ENCODE data around the gene SLC13A3.
A peak's percentile ranks its signal among the peaks of the same experiment; 100 is the strongest.

Gene SLC13A3

DNA sequence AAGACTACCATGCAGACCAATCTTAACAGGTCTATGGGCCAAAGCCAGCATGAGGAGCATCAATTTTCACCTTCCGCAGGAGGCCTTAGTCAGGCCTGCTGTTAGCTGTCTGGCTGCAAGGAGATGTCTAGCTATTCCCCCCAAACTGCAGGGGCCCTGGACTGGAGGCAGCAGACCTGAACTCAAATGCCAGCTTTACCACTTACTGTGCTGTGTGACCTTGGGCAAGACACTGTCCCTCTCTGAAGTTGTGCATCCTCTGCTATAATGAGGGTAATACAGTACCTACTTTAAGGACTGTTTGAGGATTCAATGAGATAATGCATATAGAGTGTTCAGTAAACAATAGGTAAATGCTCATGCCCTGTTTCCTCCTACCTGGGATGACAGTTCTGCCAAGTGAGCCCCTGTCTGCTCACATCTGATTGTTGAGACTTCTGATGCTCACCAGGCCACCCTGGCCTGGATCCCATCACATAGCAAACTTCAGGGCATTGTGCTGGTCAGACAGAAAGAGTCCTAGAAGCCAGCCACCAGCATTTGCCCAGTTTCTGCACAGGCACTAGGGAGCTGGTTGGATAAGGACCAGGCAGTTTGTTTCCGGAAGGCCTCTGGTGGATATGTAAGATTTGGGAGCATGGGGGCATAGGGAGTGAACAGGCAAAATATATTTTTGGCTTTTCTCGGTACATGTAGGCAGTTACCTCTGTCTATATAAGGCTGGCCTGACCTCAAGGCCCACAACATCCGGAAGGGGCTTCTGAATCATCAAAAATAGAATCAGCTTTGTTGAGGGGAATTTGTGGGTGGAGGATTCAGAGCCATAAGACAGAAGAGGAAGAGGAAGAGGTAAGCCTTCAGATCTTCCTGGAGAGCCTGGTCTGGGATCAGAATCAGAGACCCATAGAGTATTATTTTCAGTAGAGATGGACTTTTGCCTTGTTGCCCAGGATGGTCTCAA, 98.5 kb downstream of the SLC13A3 start:
- DNase-seq: no peak

DNA sequence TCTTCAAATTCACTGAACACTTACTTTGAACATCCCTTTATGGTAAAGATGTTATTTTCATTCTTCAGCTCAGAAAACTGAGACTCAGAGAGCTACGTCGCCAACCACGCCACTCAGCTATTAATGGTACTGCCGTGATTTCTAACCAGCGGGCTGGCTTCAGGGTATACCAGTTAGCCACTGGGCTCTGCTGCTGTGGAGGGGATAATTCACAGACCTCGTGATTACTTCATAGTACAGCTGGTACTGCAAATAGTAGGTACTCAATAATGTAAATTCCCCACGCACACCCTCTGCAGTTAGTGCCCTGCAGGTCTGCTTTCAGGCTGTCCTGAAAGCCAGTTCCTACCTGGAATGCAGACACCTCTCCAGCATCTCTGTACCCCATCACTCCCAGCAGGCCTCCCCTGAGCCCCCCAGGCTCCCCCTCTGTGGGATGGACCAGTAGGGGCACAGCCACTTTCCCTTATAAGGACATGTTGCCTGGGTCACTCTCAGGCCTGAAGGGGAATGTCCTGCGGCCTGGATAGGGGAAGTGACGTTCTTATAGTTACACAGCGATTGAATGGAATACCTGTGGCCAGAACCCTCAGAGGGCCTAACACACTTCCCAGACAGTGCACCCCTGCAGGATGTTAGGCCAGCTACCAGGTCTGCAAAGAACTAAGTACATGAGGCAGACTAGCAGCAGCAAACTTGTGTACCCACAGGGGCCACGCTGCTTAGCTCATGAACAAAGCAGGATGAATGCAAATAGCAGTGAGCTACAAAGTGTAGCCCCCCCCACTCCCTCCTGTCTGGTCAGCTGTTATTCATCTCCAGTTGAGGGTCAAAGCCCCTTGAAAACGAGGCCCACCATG, 99.5 kb downstream of the SLC13A3 start:
- DNase-seq: no peak

DNA sequence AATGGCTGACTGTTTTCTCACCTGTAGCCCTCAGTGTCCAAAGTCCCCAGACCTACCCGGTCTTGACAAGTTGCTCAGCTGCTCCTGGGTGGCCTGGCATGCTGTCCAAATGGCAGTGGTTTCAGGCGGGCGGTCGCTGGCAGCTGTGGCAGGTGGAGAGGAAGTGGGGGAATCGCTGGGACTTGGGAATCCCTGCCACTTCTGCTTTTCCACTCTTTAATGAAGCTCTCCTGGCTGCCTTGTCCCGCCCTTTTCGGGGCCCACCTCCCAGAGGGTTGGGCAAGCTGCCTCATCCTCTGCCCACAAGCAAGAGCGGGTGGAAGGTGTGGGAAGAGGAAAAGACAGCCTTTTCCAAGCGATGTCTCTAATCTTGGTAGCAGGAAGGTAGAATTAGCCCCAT, 100.8 kb downstream of the SLC13A3 start, which contains the start of gene OCSTAMP:
Gene OCSTAMP (minus strand): TSS at position 194 of the 400 bp plus-strand sequence. CDS start 94 bp downstream, at position 100.
- DNase-seq: no peak

DNA sequence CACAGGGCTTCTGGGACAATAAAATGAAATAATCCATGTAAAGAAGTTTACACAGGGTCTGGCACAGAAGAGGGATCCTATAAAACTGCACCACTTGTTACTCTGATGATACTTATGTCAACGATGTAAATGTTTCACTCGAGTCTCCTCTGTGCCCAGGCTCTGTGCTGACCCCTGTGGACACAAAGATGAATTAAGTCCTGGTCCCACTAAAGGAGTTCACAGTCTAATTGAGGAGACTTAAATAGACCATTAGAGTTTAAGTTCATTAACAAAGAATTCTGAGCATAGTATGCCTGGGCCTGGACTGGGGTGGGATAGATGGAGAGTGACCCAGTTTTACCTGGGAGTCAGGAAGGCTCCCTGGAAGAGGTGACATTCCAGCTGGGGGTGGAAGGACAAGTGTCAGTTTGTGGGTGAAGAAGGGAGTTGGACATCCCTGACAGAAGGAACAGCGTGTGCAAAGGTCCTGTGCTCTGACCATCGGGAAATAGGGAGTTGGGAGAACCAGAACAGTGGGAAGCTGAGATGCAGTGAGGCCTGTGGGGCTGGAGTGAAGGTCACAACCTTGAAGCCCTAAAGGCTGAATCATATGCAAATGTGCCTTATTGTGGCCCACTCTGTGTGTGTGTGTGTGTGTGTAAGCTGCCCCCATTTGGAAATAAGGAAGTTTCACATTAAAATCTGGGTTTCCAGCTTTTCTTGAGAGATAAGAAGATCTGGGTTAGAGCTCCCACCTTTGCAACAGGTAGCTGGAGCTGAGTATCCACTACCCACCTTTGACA, 101.9 kb downstream of the SLC13A3 start:
- no peak for DNase-seq

GRCh38 chr20:46548688-46549087, 102.6 kb downstream of the SLC13A3 start:
- DNase-seq: no peak

GRCh38 chr20:46547995-46548394, 103.3 kb downstream of the SLC13A3 start:
- DNase-seq: no peak

DNA sequence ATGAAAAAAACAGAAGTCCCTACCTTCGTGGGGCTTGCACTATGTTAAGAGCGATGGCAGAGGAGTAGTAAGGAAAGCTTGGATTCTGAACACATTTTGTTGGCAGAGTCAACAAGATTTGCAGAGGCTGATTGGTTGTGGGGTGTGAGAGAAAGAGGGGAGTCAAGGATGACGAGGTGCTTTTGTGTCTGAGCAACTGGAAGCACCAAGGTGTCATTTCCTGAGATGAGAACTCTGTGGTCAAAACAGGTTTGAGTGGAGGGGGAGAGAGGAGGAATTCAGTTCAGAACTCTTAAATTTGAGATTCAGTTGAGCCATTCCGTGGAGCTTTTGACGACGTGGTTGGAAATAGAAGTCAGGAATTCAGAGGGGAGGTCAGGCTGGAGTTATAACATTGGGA, 104.3 kb downstream of the SLC13A3 start:
- no peak for DNase-seq

- DNase-seq: no peak
Measured at GRCh38 chr20:46546298-46546697, 105.0 kb downstream of the SLC13A3 start.

- no peak for DNase-seq
Measured at GRCh38 chr20:46545827-46546138, 105.5 kb downstream of the SLC13A3 start.

- no peak for DNase-seq
Measured at GRCh38 chr20:46545077-46545826, 106.0 kb downstream of the SLC13A3 start.

DNA sequence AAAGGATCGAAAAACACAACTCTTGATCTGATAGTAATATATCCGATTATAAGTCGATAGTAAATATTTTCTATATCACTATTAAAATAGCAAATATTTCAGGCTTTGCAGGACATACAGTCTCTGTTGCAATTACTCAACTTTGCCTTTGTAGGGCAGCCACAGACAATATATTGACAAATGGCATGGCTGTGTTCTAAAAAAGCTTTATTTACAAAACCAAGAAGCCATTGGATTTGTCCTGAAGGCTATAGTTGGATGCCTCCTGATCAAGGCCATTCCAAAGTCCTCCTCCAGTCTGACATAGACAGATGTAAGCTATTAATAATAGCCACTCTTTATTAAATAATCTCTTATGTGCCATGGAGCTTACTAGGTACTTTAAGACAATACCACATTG, 106.7 kb downstream of the SLC13A3 start:
- DNase-seq: no peak

DNA sequence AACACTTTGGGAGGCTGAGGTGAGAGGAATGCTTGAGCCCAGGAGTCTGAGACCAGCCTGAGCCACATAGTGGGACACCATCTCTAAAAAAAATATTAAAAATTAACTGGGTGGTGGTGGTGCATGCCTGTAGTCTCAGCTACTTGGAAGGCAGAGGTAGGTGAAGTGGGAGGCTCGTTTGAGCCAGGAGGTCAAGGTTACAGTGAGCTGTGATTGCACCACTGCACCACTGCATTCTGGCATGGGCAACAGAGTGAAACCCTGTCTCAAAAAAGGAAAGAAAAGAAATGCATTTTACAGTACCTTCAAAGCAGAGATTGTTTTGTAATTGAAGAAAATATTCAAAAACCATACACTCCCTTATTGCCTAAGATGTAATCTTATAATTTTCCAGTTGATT, 107.3 kb downstream of the SLC13A3 start:
- DNase-seq: no peak

- DNase-seq: no peak
Measured at GRCh38 chr20:46543033-46543432, 108.2 kb downstream of the SLC13A3 start.

DNA sequence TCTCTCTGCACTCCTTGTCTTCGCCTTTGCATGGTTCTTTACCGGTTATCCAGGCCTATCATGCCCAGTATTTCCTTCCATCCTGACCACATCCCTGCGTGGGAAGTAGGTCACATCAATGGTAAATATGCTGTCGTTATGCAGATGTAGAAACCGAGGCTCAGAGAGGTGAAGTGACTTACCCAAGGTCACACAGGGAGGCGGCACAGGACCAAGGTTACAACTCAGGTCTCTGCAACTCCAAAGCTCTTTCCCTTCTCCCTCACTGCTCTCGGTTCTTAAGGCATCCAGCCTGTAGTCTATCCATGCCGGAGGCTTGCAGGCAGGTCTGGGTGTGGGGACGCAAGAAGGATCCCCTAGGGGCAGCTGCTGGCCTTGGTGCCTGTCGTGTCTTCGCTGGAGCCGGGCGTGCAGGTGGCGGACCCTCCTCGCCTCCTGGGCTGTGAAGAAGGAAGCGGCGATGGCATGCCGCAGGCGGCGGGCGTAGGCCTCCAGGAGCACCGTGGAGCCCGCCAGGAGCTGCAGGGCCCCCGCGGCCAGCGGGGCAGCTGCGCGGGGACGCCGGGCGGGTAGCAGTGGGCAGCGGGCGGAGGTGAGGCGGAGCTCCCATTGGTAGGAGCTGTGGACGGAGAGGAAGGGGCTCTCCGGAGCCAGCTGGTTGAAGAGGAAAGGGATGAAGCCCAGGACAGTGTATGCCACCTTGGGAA, 109.9 kb downstream of the SLC13A3 start:
- DNase-seq: no peak

GRCh38 chr20:46539113-46539512, 112.1 kb downstream of the SLC13A3 start:
- no peak for DNase-seq

DNA sequence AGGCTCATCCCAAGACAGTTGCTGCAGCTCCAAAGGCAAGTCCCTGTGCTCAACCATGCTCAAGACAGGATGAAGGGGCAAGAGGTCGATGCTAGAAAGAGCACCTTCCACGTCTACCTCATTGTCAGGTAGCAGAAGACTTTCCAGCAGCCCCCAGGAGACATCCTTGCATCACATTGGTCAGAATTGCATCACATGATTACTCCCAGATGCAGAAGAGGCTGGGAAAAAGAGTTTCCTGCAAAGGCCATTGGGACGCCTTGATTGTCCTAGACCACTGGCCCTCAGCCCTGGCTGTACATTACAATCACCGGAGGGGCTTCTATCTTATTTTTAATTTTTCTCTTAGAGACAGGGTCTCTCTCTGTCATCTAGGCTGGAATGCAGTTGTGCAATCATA, 120.6 kb downstream of the SLC13A3 start:
- no peak for DNase-seq

DNA sequence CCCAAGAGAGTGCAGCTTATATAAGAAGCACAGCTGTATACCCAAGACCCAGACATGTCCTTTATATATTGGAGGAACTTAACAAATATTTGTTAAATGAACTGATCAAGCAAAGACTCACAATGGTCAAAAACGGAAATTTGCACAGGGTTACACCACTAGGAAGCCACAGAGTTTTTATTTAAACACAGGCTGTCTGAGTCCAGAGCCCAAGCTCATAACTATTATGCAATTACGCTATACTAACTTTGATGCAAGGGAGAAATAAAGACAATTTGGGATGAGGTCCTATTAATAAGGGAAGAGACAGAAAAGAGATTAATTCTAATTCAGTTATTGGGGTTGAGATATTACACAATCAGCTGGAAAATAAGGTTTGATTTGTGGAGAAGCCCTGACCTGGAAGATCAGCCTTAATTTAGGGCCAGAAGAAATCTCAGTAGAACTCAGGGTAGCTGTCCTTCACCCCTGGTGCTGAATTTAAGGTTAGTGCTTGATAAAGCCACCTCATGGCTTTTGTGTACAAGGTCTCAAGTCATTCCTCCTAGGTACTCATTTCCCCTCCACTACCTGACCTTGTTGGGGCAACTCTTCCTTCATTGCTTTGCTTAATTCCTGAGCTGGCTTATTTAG, 127.4 kb downstream of the SLC13A3 start:
- DNase-seq: no peak

DNA sequence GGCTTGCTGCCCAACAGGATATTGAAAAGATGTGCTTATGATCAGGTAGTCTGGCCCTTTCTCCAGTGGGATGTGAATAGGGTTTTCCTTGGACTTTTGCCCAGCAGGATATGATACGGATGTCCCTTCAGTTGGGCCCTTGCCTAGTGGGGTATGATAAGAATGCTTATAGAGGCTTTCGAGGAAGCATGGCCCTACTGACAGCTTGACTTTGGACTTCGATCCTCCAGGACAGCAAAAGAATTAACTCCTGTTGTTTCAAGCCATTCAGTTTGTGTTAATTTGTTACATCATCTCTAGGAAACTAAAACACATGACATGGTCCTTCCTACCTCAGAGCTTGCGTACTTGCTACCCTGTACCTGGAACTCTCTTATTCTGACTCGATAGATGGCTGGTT, 128.2 kb downstream of the SLC13A3 start:
- DNase-seq: no peak

DNA sequence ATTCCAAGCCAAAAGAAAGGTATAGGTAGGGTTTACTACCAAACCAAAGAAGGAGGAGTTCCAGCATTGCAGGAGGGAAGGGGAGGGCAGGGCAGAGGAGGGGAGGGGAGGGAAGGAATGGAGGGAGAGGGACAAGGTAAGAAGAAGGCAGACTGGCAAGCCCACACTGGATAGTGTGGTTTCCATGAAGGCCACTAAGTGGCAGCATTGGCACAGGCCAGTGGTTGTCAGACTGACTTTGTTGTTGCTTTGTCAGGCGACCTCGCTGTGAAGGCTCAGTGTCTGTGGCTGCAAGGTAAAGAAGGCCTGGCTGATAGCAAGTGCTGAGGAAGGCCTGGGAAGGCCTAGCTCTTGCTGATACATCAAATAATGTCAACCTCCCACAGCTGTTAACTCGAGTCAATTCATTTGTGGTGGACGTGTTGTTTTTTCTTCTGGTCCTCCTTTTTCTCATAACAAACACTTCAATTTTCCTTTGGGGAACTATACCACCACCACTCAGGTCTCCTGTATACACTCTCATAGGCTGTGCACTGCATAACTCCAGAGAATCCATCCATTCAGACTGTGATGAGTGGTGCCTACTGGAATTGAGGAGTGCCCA, 130.2 kb downstream of the SLC13A3 start:
- peak in 1 of 2 experiments; percentile 34 for DNase-seq

DNA sequence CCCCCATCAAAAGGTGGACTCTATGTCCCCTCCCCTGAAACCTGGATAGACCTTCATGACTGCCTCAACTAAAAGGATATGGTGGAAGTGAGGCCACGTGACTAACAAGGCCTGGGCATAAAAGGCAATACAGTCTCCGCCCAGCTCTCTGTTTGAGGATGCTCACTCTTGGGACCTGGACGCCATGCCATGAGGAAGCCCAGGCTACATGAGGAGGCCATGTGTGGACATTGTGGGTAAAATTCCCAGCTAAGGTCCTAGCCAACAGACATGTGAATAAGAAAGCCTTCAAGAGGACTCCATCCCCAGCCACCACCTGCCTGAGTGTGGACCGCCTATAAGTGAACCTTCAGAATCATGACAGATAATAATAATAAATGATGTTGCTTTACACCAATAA, 130.7 kb downstream of the SLC13A3 start:
- DNase-seq: no peak
